WTC11 (cell line): ENCODE data around the gene RIMBP2.

Source experiments
- JUN ChIP-seq: sonication (generic); formaldehyde crosslinking; IDR thresholded peaks from 2 replicates; pipeline ENCODE4 v1.8.0; 2023; ENCODE audit warnings: mild to moderate bottlenecking, missing genetic modification reagents
- NR1H2 ChIP-seq: sonication (generic); formaldehyde crosslinking; IDR thresholded peaks from 2 replicates; pipeline ENCODE4 v1.9.0; 2021; ENCODE audit warnings: mild to moderate bottlenecking, moderate library complexity, missing genetic modification reagents
- RELA ChIP-seq: sonication (generic); formaldehyde crosslinking; IDR thresholded peaks from 2 replicates; pipeline ENCODE4 v1.8.1; 2022; ENCODE audit warnings: missing genetic modification reagents, mild to moderate bottlenecking, borderline replicate concordance

GRCh38 chr12:130504840-130505175 is 211.3 kb downstream of the RIMBP2 start:
- TF ChIP-seq JUN (no peak), NR1H2 (no peak), RELA (CRISPR knock-in tag) (no peak)
